MV-4-11 (cell line): Measurements from ENCODE around the gene FNDC10.
"Not testable (repeated sequence)": the region's sequence is repeated elsewhere in the genome, so short reads cannot be mapped to it uniquely, and the experiment has no call there.

Source experiments
- DNase-seq: peaks from one replicate; lab custom pipeline; 2025; lab: John Stamatoyannopoulos, UW

The FNDC10 gene

GRCh38 chr1:1599030-1599934, 653 bp downstream of the FNDC10 start:
- peak; percentile 32 for DNase-seq

GRCh38 chr1:1598720-1599029, 1.3 kb downstream of the FNDC10 start:
- no peak for DNase-seq

GRCh38 chr1:1598051-1598719, 1.8 kb downstream of the FNDC10 start:
- DNase-seq: no peak

- DNase-seq: peak; percentile 21
Measured at GRCh38 chr1:1597275-1597930, 2.5 kb downstream of the FNDC10 start.

- DNase-seq: no peak
Measured at GRCh38 chr1:1596493-1597274, 3.3 kb downstream of the FNDC10 start.

- DNase-seq: not testable (repeated sequence)
Measured at GRCh38 chr1:1595341-1595740, 4.6 kb downstream of the FNDC10 start.

GRCh38 chr1:1594602-1595260, 5.2 kb downstream of the FNDC10 start:
- DNase-seq: no peak

GRCh38 chr1:1593834-1594601, 5.9 kb downstream of the FNDC10 start:
- DNase-seq: no peak

- peak; percentile 15 for DNase-seq
Measured at GRCh38 chr1:1591452-1591851, 8.5 kb downstream of the FNDC10 start.

- no peak for DNase-seq
Measured at GRCh38 chr1:1583347-1584010, 16.5 kb downstream of the FNDC10 start.

GRCh38 chr1:1582585-1583346, 17.2 kb downstream of the FNDC10 start:
- DNase-seq: peak; percentile 6

- no peak for DNase-seq
Measured at GRCh38 chr1:1578371-1578940, 21.5 kb downstream of the FNDC10 start.

GRCh38 chr1:1577367-1578011, 22.4 kb downstream of the FNDC10 start:
- DNase-seq: no peak

- peak; percentile 88 for DNase-seq
Measured at GRCh38 chr1:1574721-1575537, 25.0 kb downstream of the FNDC10 start, which contains the start of gene SSU72. Gene SSU72 (minus strand): TSS chr1:1574863. CDS start chr1:1574557, 306 bp downstream.

GRCh38 chr1:1573843-1574720, 25.9 kb downstream of the FNDC10 start:
- peak; percentile 67 for DNase-seq

GRCh38 chr1:1569341-1569740, 30.6 kb downstream of the FNDC10 start:
- peak; percentile 32 for DNase-seq

- DNase-seq: no peak
Measured at GRCh38 chr1:1567891-1568291, 32.0 kb downstream of the FNDC10 start.
